Ectodermal cell (in vitro differentiated cells): ENCODE results near the gene POLD2.

Experiments used
- H3K27ac ChIP-seq: 2 replicates; pipeline ENCODE4 v1.7.0; 2013; ENCODE audit warnings: mild to moderate bottlenecking, low read depth, low read length; ENCODE audit not compliant: insufficient read depth, poor library complexity, severe bottlenecking
- H3K27me3 ChIP-seq: 2 replicates; pipeline ENCODE4 v1.7.0; 2013; ENCODE audit warnings: mild to moderate bottlenecking, low read length; ENCODE audit not compliant: insufficient read depth, control insufficient read depth, poor library complexity, severe bottlenecking
- H3K36me3 ChIP-seq: one replicate; pipeline ENCODE4 v1.7.0; 2013; ENCODE audit warnings: low read length; ENCODE audit not compliant: control insufficient read depth, insufficient read depth
- H3K4me1 ChIP-seq: one replicate; pipeline ENCODE4 v1.7.0; 2013; ENCODE audit warnings: low read length; ENCODE audit not compliant: control insufficient read depth, insufficient read depth
- H3K4me3 ChIP-seq: 2 replicates; pipeline ENCODE4 v1.7.0; 2013; ENCODE audit warnings: low read depth, low read length, control low read depth; ENCODE audit not compliant: insufficient read depth
- H3K9me3 ChIP-seq: 2 replicates; pipeline ENCODE4 v1.7.0; 2013; ENCODE audit warnings: mild to moderate bottlenecking, low read length, moderate library complexity; ENCODE audit not compliant: control insufficient read depth
- WGBS, 2 experiments: methylation state at CpG; one replicate each; pipeline ENCODE4 v1.1.7; 2013; ENCODE audit warnings: missing lambda C conversion rate in 2 of 2; 5-methylcytosine and 5-hydroxymethylcytosine counted together

Gene POLD2

DNA sequence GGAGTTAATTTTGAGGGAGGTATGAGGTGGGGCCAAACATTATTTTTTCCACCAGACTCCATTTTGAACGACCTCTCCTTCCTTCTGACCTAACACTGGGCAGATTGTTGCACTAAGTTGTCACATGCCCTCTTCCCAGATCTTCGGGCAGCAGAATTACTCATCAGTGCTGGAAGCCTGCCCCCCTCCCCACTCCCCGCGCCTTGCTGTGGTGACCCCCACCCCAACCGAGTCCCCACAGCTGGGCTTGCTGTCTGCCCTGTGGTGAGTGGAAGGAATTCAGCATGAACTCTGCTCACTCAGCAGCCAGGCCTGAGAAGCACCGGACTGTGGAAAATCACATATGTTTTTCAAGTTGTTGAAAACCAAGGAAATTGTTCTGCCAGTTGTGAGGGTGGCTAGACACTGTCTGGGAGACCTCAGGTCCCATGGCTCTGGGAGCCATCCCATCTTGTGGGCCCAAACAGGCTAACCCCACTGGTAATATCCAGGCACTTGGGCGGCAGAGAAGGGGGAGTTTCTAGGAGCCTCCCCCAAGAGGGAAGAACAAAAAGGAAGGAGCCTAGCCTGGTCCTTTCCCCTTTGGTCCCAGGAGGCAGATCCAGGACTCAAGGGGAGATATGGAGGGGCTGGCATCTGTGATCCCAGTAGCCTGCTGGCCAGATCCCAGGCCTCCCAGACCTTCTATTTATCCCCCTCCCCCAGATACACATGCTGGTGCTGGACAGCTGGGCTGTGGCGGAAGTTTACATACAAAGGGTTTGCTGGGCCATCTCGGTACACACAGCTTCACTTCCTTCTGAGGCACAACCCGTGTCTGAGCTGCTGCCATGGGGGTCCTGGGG is 22.7 kb downstream of the POLD2 start:
- peaks cover 14% of the 10 kb centered on the region for H3K4me1 ChIP-seq
- H3K27me3 ChIP-seq, result peaks cover 27% of the 10 kb centered on the region
- WGBS, 2 experiments, result 89 to 90% methylated on average over 8 to 10 of the region's 10 CpGs
- H3K9me3 ChIP-seq, result no peaks in the 10 kb centered on the region
- no peak overlapping the region for H3K4me3 ChIP-seq
- H3K36me3 ChIP-seq, result no peaks in the 10 kb centered on the region
- H3K27ac ChIP-seq, result no peak overlapping the region

DNA sequence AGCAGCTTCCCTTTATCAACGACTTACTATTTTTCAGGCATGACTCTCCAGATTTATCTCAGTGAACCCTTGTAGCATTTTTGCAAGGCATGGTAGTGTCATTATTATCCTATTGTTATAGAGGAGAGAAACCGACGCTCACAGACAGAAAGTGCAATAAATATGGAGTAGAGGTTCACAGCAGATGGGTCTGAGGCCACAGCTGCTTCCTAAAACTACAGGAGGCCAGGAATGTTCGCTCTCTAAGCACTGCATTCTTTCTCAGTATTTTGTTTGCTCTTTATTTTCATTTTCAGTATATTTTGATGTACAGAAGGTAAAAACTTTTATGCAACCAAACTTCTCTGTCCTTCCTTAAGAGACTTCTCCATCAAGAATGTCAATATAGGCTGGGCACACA is 23.7 kb downstream of the POLD2 start:
- Histone ChIP-seq H3K9me3 (no peaks in the 10 kb centered on the region), H3K27me3 (peaks cover 17% of the 10 kb centered on the region), H3K4me1 (peaks cover 6% of the 10 kb centered on the region), H3K27ac (no peak overlapping the region), H3K4me3 (no peak overlapping the region), H3K36me3 (no peaks in the 10 kb centered on the region)
- 86 to 90% methylated on average over 3 of the region's 4 CpGs for WGBS, 2 experiments

DNA sequence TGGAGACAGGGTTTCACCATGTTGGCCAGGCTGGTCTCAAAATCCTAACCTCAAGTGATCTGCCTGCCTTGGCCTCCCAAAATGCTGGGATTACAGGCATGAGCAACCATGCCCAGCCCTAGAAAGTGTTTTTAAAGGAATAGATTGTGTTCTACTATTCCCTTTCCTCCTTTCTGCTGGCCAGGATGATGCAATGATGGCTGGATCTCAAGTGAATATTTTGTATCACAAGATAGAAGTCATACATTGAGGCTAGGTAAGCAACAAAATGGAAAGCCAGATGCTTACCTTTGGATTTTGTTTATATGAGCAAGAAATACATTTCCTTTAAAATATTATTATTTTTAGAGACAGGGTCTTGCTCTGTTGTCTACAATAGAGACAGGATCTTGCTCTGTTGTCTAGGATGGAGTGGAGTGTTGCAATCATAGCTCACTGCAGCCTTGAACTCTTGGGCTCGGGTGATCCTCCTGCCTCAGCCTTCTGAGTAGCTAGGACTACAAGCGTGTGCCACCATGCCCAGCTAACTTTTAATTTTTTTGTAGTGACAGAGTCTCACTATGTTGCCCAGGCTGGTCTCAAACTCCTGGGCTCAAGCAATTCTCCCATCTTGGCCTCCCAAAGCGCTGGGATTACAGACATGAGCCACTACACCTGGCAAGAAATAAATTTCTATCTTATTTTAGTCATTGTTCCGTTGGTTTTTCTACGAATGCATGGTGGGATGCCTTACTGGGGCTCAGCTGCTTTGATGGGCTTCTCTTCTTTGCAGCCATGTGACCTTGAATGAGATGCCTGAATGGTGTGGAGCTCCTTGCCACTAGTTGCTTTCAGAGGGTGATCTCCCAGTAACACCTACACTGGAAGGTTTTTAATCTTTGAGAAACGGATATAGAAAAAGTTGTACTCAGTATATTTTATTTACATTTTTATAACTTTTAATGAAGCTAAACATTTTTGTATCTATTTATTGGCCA is 25.0 kb downstream of the POLD2 start:
- Histone ChIP-seq H3K27me3 (peaks cover 6% of the 10 kb centered on the region), H3K27ac (no peak overlapping the region), H3K9me3 (no peaks in the 10 kb centered on the region), H3K36me3 (no peaks in the 10 kb centered on the region), H3K4me3 (no peak overlapping the region), H3K4me1 (peaks cover 6% of the 10 kb centered on the region)
- 90 to 95% methylated on average over 5 of the region's 6 CpGs for WGBS, 2 experiments

DNA sequence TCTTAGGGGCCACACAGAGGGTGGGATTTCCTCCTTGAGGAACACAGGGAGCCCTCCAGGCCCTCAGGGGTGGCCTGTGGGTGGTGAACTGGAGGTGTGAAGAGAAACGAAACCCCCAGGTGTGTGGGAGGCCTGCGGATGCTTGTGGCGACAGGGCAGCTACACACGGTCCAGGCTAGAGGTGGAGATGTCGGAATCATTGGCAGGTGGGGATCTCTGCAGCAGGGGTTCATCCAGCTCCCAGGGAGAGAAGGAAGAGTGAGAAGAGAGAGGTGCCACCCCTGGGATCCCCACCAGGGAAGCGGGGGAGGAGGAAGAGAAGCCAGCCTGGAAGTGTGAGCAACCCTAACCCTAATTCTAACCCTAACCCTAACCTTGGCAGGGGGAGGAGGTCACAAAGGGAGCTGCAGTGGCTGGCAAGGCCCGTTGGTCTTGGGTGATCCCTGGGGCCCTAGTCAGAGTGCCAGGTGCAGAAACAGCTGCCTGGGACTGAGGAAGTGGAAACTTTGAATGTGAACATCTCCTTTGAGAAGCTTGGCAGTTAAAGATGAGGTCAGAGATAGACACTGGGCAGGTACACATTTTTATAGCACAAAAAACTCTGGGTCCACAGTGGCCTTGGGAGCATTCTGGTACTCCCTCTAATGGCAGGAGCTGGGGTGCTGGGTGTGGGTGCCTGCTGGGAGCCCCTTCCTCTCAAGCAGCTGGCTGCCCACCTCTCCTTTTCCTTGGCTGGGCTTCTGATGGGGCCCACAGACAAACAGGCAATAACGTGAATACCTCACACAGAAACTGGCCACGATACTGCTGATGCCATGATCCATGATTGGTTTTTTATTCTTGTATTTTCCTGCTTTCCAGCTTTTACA is 26.1 kb downstream of the POLD2 start:
- Histone ChIP-seq H3K27ac (no peak overlapping the region), H3K4me3 (no peak overlapping the region), H3K27me3 (no peaks in the 10 kb centered on the region), H3K36me3 (no peaks in the 10 kb centered on the region), H3K4me1 (peaks cover 6% of the 10 kb centered on the region), H3K9me3 (no peaks in the 10 kb centered on the region)
- 90 to 91% methylated on average over 9 of the region's 9 CpGs for WGBS, 2 experiments

DNA sequence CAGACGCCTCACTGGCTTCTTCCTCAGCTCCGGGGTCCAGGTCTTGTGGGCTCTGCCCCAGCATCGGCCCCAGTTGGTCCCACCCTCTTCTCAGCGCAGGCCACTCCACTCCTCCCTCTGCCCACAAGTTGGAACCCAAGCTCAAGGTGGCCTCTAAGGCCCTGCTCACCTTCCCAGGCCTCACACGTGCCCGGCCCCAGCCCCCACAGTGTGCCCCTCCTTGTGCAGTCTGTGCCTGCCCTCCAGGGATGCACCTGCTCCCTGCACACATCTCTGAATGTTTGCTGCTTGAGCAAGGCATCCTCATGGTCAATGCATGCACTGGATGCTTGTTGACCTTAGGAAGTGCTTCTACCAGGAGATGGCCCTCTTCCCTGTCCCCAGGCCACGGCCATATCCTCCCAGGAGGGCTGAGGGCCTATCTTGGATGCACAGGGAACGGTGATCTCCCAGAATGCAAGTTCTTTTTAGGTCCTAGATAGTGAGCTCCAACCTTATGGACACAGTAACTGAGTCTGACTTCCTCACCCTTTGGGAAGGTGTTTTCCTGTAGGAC is 26.9 kb downstream of the POLD2 start:
- 88% methylated on average over 8 of the region's 8 CpGs for WGBS, 2 experiments
- Histone ChIP-seq H3K36me3 (no peaks in the 10 kb centered on the region), H3K4me1 (peaks cover 6% of the 10 kb centered on the region), H3K4me3 (no peak overlapping the region), H3K27me3 (no peaks in the 10 kb centered on the region), H3K27ac (no peak overlapping the region), H3K9me3 (no peaks in the 10 kb centered on the region)

DNA sequence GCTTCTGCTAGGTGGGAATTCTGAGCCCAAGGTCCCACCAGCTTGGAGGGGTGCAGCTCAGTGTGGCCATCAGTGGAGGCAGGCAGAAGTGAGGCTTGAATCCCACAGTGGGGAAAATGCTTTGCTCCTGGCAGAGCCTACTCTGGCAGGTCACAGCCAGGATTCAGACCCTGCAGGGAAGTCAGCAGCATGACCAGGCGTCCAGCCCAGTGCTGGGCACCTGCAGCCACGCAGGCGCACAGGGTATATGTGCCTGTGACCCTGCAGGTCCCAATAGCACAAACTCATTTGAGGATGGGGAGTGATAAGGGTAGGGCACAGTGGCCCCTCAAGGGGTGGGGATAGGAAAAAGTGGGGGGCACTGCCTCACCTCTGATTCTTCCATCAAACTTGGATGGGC is 27.6 kb downstream of the POLD2 start:
- no peaks in the 10 kb centered on the region for H3K27me3 ChIP-seq
- peaks cover 2% of the 10 kb centered on the region for H3K4me1 ChIP-seq
- 94 to 96% methylated on average over 3 of the region's 3 CpGs for WGBS, 2 experiments
- H3K27ac ChIP-seq, result no peak overlapping the region
- no peaks in the 10 kb centered on the region for H3K36me3 ChIP-seq
- H3K9me3 ChIP-seq, result no peaks in the 10 kb centered on the region
- H3K4me3 ChIP-seq, result no peak overlapping the region

DNA sequence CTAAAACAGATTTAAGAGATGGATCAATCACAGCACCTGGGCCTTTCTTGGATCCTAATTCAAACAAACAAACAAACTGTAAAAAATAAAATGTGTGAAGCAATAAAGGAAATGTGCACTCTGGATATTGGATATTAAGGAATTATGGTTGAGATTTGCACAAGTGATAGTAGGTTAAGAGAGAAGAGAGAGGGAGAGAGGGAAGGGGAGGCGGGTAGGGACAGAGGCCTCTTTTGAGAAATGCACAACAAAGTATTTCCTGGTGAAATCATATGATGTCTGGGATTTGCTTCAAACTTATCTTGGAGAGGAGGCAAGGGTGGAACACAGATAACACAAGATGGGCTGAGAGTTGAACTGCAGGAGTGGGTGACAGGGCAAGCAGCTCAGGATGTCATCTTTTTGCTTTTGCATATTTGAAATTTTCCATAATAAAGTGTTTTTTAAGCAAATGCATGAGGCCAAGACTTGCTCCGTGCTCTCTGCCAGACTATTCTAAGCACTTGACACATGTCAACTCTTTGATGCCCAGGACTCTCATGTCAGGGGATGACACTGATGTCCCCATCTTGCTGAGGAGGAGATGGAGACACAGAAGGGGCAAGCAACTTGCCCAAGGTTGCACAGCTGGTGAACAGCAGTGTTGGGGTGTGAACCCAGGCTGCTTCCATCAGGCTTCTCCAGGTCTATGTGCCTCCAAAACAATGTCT is 28.3 kb downstream of the POLD2 start:
- 88 to 90% methylated on average over 2 of the region's 2 CpGs for WGBS, 2 experiments
- Histone ChIP-seq H3K27me3 (no peaks in the 10 kb centered on the region), H3K4me1 (no peaks in the 10 kb centered on the region), H3K36me3 (no peaks in the 10 kb centered on the region), H3K27ac (no peak overlapping the region), H3K4me3 (no peak overlapping the region), H3K9me3 (no peaks in the 10 kb centered on the region)

DNA sequence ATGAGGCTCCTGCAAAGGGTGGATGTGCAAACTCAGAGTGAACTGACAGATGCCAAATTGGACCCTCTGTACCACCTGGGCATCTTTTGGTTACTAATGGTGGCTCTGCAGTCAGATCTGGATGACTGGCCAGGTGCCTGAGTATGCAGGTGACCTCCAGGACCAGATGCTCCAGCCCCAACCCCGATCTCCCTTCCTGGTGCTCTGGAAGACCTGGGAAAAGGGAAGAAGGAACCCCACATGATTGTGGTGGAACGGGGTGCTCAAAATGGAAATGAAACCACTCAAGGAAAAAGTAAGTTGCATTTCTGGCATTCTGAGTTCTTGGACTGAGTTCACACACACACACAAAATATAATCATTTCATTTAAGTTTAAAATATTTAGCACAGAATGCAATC is 29.0 kb downstream of the POLD2 start:
- H3K27ac ChIP-seq, result no peak overlapping the region

DNA sequence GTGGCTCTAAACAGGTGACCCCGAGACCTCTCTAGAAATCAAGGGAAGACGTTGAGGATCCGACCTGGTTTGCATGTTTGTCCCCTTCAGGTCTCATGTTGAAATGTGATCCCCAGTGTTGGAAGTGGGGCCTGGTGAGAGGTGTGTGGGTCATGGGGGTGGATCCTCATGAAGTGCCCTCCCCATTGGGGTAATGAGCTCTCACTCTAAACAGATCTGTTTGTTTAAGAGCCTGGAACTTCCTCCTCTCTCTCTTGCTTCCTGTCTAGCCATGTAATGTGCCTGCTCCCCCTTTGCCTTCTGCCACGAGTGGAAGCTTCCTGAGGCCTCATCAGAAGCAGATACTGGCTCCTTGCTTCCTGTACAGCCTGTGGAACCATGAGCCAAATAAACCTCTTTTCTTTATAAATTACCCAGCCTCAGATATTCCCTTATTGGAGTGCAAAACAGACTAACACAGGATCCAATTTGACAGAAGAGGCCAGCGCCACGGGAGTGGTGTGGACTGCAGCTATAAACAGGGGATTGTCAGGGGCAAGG is 30.2 kb downstream of the POLD2 start:
- WGBS, 2 experiments, result 87 to 89% methylated on average over 6 of the region's 6 CpGs
- Histone ChIP-seq H3K36me3 (no peaks in the 10 kb centered on the region), H3K27ac (no peak overlapping the region), H3K4me1 (no peaks in the 10 kb centered on the region), H3K27me3 (no peaks in the 10 kb centered on the region), H3K4me3 (no peak overlapping the region), H3K9me3 (no peaks in the 10 kb centered on the region)

More for the DNA sequence above, 29.0 kb downstream of the POLD2 start:
- no peaks in the 10 kb centered on the region for H3K9me3 ChIP-seq
- no peaks in the 10 kb centered on the region for H3K4me1 ChIP-seq
- H3K4me3 ChIP-seq, result no peak overlapping the region
- WGBS, 2 experiments, result 77 to 92% methylated on average over 2 of the region's 2 CpGs
- H3K36me3 ChIP-seq, result no peaks in the 10 kb centered on the region
- no peaks in the 10 kb centered on the region for H3K27me3 ChIP-seq
